GM23338 (cell line): ENCODE data around the gene ESYT2. TPM values are rescaled to one million over a fixed set of nuclear protein-coding genes. Genes with fewer than 3 reads are reported as not detected.

ENCODE experiments used
- ATAC-seq: fragments of 200-7000 bp; cut with Tn5 transposase; 3 replicates; pipeline ENCODE4 v1.9.1; 2020
- DNase-seq: peaks from one replicate; pipeline ENCODE4 v3.0.0-alpha.2; 2015; ENCODE audit warnings: low spot score
- H2AFZ ChIP-seq: fragments of 200-600 bp; sonication (generic); 2 replicates; pipeline ENCODE4 v1.8.0; 2016; ENCODE audit warnings: antibody characterized with exemption, mild to moderate bottlenecking, moderate library complexity
- H3F3A ChIP-seq: fragments of 200-600 bp; sonication (generic); replicated peaks from 2 replicates; pipeline ENCODE4 v1.8.0; 2017; ENCODE audit warnings: antibody characterized with exemption, mixed run types, low read depth
- H3K27ac ChIP-seq: fragments of 200-600 bp; sonication (generic); 2 replicates; pipeline ENCODE4 v1.6.1; 2016; ENCODE audit warnings: low read depth
- H3K27me3 ChIP-seq: fragments of 200-600 bp; sonication (generic); 2 replicates; pipeline ENCODE4 v1.8.0; 2016; ENCODE audit warnings: mild to moderate bottlenecking, mixed run types, moderate library complexity; ENCODE audit not compliant: insufficient read depth
- H3K36me3 ChIP-seq: fragments of 200-600 bp; sonication (generic); 2 replicates; pipeline ENCODE4 v1.8.0; 2016; ENCODE audit warnings: mild to moderate bottlenecking; ENCODE audit not compliant: insufficient read depth
- H3K4me1 ChIP-seq: fragments of 200-600 bp; sonication (generic); 2 replicates; pipeline ENCODE4 v1.8.0; 2016; ENCODE audit warnings: mild to moderate bottlenecking, moderate library complexity; ENCODE audit not compliant: insufficient read depth
- H3K4me2 ChIP-seq: fragments of 200-600 bp; sonication (generic); 2 replicates; pipeline ENCODE4 v1.7.1; 2017; ENCODE audit warnings: mixed run types
- H3K4me3 ChIP-seq: fragments of 200-600 bp; sonication (generic); 2 replicates; pipeline ENCODE4 v1.6.1; 2016; ENCODE audit warnings: mixed run types
- H3K79me2 ChIP-seq: fragments of 200-600 bp; sonication (generic); replicated peaks from 2 replicates; pipeline ENCODE4 v1.8.0; 2017; ENCODE audit warnings: mild to moderate bottlenecking; ENCODE audit not compliant: insufficient read depth
- H3K9me2 ChIP-seq: fragments of 200-600 bp; sonication (generic); 2 replicates; pipeline ENCODE4 v1.8.0; 2017; ENCODE audit not compliant: insufficient read depth
- H4K20me1 ChIP-seq: fragments of 200-600 bp; sonication (generic); replicated peaks from 2 replicates; pipeline ENCODE4 v1.8.0; 2017; ENCODE audit warnings: mild to moderate bottlenecking; ENCODE audit not compliant: insufficient read depth
- H3K27ac Mint-ChIP-seq: 2 replicates; pipeline ENCODE4 v1.8.0; 2020; ENCODE audit warnings: inconsistent platforms, mild to moderate bottlenecking, moderate library complexity, mixed read lengths
- H3K27me3 Mint-ChIP-seq: 3 replicates; pipeline ENCODE4 v1.8.0; 2022; ENCODE audit warnings: low read depth, mild to moderate bottlenecking, moderate library complexity, mixed read lengths, inconsistent platforms; ENCODE audit not compliant: insufficient read depth, poor library complexity
- H3K36me3 Mint-ChIP-seq: 3 replicates; pipeline ENCODE4 v1.8.0; 2021; ENCODE audit warnings: low read depth, mild to moderate bottlenecking, inconsistent platforms, moderate library complexity, mixed read lengths
- H3K4me1 Mint-ChIP-seq: 3 replicates; pipeline ENCODE4 v1.8.0; 2020; ENCODE audit warnings: mild to moderate bottlenecking, inconsistent platforms, mixed read lengths
- H3K4me3 Mint-ChIP-seq: 3 replicates; pipeline ENCODE4 v1.8.0; 2021; ENCODE audit warnings: moderate library complexity, mild to moderate bottlenecking, inconsistent platforms, mixed read lengths
- H3K9me3 Mint-ChIP-seq: 3 replicates; pipeline ENCODE4 v1.8.0; 2020; ENCODE audit warnings: moderate library complexity, mild to moderate bottlenecking, inconsistent platforms, mixed read lengths
- CREB1 ChIP-seq: fragments of 250-450 bp; sonication (Bioruptor Pico); IDR thresholded peaks from 2 replicates; pipeline ENCODE4 v1.5.0; 2020; ENCODE audit warnings: low read depth, mild to moderate bottlenecking, moderate library complexity
- CTCF ChIP-seq, 2 experiments: fragments of 200-600 bp in 1 of 2; sonication (generic) in 1 of 2; conservative IDR thresholded peaks; 2 replicates each; pipeline versions ENCODE4 v1.5.1 to v1.6.1; 2016 to 2017; ENCODE audit warnings: antibody characterized with exemption in 2 of 2, low read depth in 2 of 2, mild to moderate bottlenecking in 2 of 2, moderate library complexity in 1 of 2
- EZH2 ChIP-seq: fragments of 200-600 bp; sonication (generic); IDR thresholded peaks from one replicate; pipeline ENCODE4 v1.8.0; 2017; ENCODE audit warnings: antibody characterized with exemption, mild to moderate bottlenecking, low read depth; ENCODE audit not compliant: unreplicated experiment
- JUNB ChIP-seq: IDR thresholded peaks from one replicate; pipeline ENCODE4 v1.6.1; 2016; ENCODE audit warnings: antibody characterized with exemption; ENCODE audit not compliant: unreplicated experiment
- NANOG ChIP-seq: IDR thresholded peaks from 2 replicates; pipeline ENCODE4 v1.6.1; 2016; ENCODE audit warnings: antibody characterized with exemption, borderline replicate concordance
- POLR2AphosphoS5 ChIP-seq: IDR thresholded peaks from 2 replicates; pipeline ENCODE4 v1.6.1; 2016; ENCODE audit warnings: antibody characterized with exemption, low read depth
- STAT1 ChIP-seq: IDR thresholded peaks from one replicate; pipeline ENCODE4 v1.6.1; 2016; ENCODE audit warnings: antibody characterized with exemption; ENCODE audit not compliant: unreplicated experiment
- ZNF331 ChIP-seq: fragments of 250-450 bp; sonication (Bioruptor Pico); IDR thresholded peaks from 2 replicates; pipeline ENCODE4 v1.5.0; 2020; ENCODE audit warnings: low read depth, mild to moderate bottlenecking, moderate library complexity
- polyA plus RNA-seq: library from polyadenylated mRNA; unstranded; fragments of >200 nt; fragmentation: Nextera tagmentation; extraction: Ambion mirVana; gene quantifications from 2 replicates; pipeline ENCODE4 v1.2.1, GENCODE V29; 2016
- total RNA-seq: library from RNA; depleted of rRNA; stranded (reverse); fragments of >200 nt; shearing (Covaris generic); gene quantifications from 2 replicates; pipeline ENCODE4 v1.2.3, GENCODE V29; 2014
- TF ChIP-seq, protein P1 (sequence below): IDR thresholded peaks from one replicate; pipeline ENCODE4 v1.6.1; 2018; ENCODE audit warnings: antibody characterized with exemption; ENCODE audit not compliant: unreplicated experiment
- TF ChIP-seq, protein P2 (sequence below): IDR thresholded peaks from 2 replicates; pipeline ENCODE4 v1.6.1; 2016; ENCODE audit warnings: antibody characterized with exemption

The ESYT2 gene
- total and polyA plus RNA-seq, 2 experiments from 2014 or later, result 9.6 to 52.7 TPM

GRCh38 chr7:158849442-158849767, 20.1 kb upstream of the ESYT2 start:
- Histone ChIP-seq H3K79me2 (no peaks in the 10 kb centered on the region), H4K20me1 (no peaks in the 10 kb centered on the region), H3K27me3 (no peaks in the 10 kb centered on the region), H3K27ac (no peak overlapping the region), H3K36me3 (peaks cover 24% of the 10 kb centered on the region), H3K4me2 (no peak overlapping the region), H3K4me3 (no peak overlapping the region), H3K9me2 (no peaks in the 10 kb centered on the region), H3F3A (no peaks in the 10 kb centered on the region), H2AFZ (no peak overlapping the region), H3K4me1 (peaks cover 5% of the 10 kb centered on the region)
- Mint-ChIP-seq H3K27me3 (peaks cover 4% of the 10 kb centered on the region), H3K4me1 (no peaks in the 10 kb centered on the region), H3K9me3 (peaks cover 46% of the 10 kb centered on the region), H3K27ac (no peak overlapping the region), H3K4me3 (no peak overlapping the region), H3K36me3 (peaks cover 19% of the 10 kb centered on the region)
- TF ChIP-seq, protein P1, sequence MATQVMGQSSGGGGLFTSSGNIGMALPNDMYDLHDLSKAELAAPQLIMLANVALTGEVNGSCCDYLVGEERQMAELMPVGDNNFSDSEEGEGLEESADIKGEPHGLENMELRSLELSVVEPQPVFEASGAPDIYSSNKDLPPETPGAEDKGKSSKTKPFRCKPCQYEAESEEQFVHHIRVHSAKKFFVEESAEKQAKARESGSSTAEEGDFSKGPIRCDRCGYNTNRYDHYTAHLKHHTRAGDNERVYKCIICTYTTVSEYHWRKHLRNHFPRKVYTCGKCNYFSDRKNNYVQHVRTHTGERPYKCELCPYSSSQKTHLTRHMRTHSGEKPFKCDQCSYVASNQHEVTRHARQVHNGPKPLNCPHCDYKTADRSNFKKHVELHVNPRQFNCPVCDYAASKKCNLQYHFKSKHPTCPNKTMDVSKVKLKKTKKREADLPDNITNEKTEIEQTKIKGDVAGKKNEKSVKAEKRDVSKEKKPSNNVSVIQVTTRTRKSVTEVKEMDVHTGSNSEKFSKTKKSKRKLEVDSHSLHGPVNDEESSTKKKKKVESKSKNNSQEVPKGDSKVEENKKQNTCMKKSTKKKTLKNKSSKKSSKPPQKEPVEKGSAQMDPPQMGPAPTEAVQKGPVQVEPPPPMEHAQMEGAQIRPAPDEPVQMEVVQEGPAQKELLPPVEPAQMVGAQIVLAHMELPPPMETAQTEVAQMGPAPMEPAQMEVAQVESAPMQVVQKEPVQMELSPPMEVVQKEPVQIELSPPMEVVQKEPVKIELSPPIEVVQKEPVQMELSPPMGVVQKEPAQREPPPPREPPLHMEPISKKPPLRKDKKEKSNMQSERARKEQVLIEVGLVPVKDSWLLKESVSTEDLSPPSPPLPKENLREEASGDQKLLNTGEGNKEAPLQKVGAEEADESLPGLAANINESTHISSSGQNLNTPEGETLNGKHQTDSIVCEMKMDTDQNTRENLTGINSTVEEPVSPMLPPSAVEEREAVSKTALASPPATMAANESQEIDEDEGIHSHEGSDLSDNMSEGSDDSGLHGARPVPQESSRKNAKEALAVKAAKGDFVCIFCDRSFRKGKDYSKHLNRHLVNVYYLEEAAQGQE, result no peak
- TF ChIP-seq NANOG, result no peak
- ATAC-seq (no peak), DNase-seq (no peak)

- H3K9me3 Mint-ChIP-seq, result peaks cover 56% of the 10 kb centered on the region
- H2AFZ ChIP-seq, result no peak overlapping the region
Observed at GRCh38 chr7:158847451-158847866, 18.1 kb upstream of the ESYT2 start.

More at GRCh38 chr7:158847451-158847866, 18.1 kb upstream of the ESYT2 start:
- no peak overlapping the region for H3K27ac Mint-ChIP-seq
- peaks cover 16% of the 10 kb centered on the region for H3K4me1 ChIP-seq
- no peak for ATAC-seq
- H3K79me2 ChIP-seq, result no peaks in the 10 kb centered on the region
- H3K36me3 Mint-ChIP-seq, result peaks cover 23% of the 10 kb centered on the region
- H3K4me3 Mint-ChIP-seq, result no peak overlapping the region
- no peak overlapping the region for H3K4me3 ChIP-seq
- DNase-seq, result no peak
- TF ChIP-seq EZH2 (no peak), CTCF (conservative IDR thresholded peaks at IDR 0.05; ENCODE audit: low read depth in 2 of 2) (no peak), ZNF331 (CRISPR knock-in tag) (no peak), STAT1 (no peak), POLR2AphosphoS5 (no peak), JUNB (no peak), NANOG (no peak), CREB1 (no peak)
- TF ChIP-seq, protein P2, sequence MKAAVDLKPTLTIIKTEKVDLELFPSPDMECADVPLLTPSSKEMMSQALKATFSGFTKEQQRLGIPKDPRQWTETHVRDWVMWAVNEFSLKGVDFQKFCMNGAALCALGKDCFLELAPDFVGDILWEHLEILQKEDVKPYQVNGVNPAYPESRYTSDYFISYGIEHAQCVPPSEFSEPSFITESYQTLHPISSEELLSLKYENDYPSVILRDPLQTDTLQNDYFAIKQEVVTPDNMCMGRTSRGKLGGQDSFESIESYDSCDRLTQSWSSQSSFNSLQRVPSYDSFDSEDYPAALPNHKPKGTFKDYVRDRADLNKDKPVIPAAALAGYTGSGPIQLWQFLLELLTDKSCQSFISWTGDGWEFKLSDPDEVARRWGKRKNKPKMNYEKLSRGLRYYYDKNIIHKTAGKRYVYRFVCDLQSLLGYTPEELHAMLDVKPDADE, result no peak
- TF ChIP-seq, protein P1, result no peak
- no peaks in the 10 kb centered on the region; the same call in 1 of the 2 replicates for H3F3A ChIP-seq
- H3K36me3 ChIP-seq, result peaks cover 24% of the 10 kb centered on the region
- H3K4me1 Mint-ChIP-seq, result peaks cover 11% of the 10 kb centered on the region
- H3K4me2 ChIP-seq, result no peak overlapping the region
- H4K20me1 ChIP-seq, result no peaks in the 10 kb centered on the region
- H3K9me2 ChIP-seq, result no peaks in the 10 kb centered on the region
- H3K27me3 ChIP-seq, result no peaks in the 10 kb centered on the region
- H3K27me3 Mint-ChIP-seq, result peaks cover 7% of the 10 kb centered on the region
- no peak overlapping the region for H3K27ac ChIP-seq
